ENCODE results near the gene NLGN2. TPM values are rescaled to one million over a fixed set of nuclear protein-coding genes. Genes with fewer than 3 reads are reported as not detected.

Gene NLGN2
- total RNA-seq, 1 experiment from 2014 or later = 70.2 TPM

DNA sequence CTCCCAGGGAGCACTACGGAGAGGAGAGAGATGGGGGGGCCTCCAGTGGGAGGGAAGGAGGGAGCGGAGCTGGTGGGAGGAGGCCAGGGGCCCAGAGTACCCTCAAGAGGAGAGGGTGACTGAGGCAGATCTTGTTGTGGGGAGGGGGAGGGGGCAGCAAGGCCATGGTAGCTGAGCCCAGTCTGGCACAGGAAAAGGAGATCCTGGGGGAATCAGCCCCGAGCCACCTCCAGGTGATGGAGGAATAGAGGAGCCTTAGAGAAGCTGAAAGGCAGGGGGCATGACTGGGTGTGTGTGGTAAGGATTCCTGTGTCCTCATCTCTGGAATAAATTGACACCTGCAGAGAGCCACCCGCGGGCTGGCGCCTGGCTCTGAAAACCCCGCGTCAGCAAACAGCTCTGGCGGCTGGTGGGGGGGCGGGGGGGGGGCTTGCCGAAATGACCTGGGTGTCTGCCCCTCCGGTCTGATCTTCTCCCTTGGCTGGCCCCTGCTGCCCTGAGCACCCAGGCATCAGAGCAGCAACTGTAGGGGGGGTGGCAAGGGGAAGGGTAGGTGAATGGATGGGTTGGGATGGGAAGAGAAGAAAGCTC lies 1.3 kb upstream of the NLGN2 start:
- Histone ChIP-seq H2BK12ac (ENCODE audit: insufficient read length, low read depth, low read length) (no peak overlapping the region), H3K4me1 (ENCODE audit: insufficient read depth, low read length) (no peaks in the 10 kb centered on the region; the same call in 1 of the 2 replicates), H4K8ac (replicated peaks; ENCODE audit: insufficient read length, low read depth, low read length) (no peak overlapping the region), H3K4me2 (ENCODE audit: insufficient read depth, insufficient read length, low read length) (peak overlapping the region; percentile 78), H3K9me3 (ENCODE audit: control insufficient read depth, low read depth, low read length) (no peaks in the 10 kb centered on the region), H3K9ac (ENCODE audit: extremely low read depth, insufficient read length, low read length) (no peak overlapping the region), H2BK120ac (ENCODE audit: low read depth, low read length, poor library complexity, severe bottlenecking) (no peak overlapping the region), H2BK5ac (ENCODE audit: insufficient read length, low read length) (no peak overlapping the region), H4K20me1 (ENCODE audit: control insufficient read depth, insufficient read depth, insufficient read length) (no peaks in the 10 kb centered on the region), H3K18ac (ENCODE audit: insufficient read length, low read depth, low read length) (no peak overlapping the region), H3K23me2 (ENCODE audit: insufficient read length, low read depth, low read length, poor library complexity, severe bottlenecking) (peaks cover 5% of the 10 kb centered on the region), H2AFZ (ENCODE audit: low read length) (no peak overlapping the region), H2BK15ac (ENCODE audit: low read depth, low read length) (no peak overlapping the region), H3K56ac (ENCODE audit: insufficient read length, low read depth, low read length) (no peak overlapping the region), H3K27me3 (ENCODE audit: insufficient read depth, low read length) (no peaks in the 10 kb centered on the region), H3K23ac (ENCODE audit: insufficient read length, low read depth, low read length) (no peak overlapping the region), H2AK5ac (ENCODE audit: insufficient read length, low read length) (no peak overlapping the region), H4K91ac (ENCODE audit: insufficient read length, low read depth, low read length) (no peak overlapping the region), H3K4ac (ENCODE audit: low read depth, low read length) (no peak overlapping the region), H3K79me2 (ENCODE audit: insufficient read depth, low read length) (no peaks in the 10 kb centered on the region), H3K79me1 (ENCODE audit: insufficient read depth, low read depth, low read length, poor library complexity, severe bottlenecking) (no peaks in the 10 kb centered on the region), H4K5ac (ENCODE audit: insufficient read length, low read depth, low read length) (no peak overlapping the region), H3K14ac (ENCODE audit: insufficient read depth, low read length) (no peak overlapping the region), H3T11ph (ENCODE audit: low read length) (no peak overlapping the region), H2BK20ac (ENCODE audit: low read depth, low read length, poor library complexity, severe bottlenecking) (no peak overlapping the region), H3K27ac (ENCODE audit: insufficient read length, low read depth, low read length) (no peak overlapping the region)
- DNase-seq = no peak
- H3K27me3 Mint-ChIP-seq (ENCODE audit: low read depth) = no peaks in the 10 kb centered on the region
- TF ChIP-seq, protein P1, sequence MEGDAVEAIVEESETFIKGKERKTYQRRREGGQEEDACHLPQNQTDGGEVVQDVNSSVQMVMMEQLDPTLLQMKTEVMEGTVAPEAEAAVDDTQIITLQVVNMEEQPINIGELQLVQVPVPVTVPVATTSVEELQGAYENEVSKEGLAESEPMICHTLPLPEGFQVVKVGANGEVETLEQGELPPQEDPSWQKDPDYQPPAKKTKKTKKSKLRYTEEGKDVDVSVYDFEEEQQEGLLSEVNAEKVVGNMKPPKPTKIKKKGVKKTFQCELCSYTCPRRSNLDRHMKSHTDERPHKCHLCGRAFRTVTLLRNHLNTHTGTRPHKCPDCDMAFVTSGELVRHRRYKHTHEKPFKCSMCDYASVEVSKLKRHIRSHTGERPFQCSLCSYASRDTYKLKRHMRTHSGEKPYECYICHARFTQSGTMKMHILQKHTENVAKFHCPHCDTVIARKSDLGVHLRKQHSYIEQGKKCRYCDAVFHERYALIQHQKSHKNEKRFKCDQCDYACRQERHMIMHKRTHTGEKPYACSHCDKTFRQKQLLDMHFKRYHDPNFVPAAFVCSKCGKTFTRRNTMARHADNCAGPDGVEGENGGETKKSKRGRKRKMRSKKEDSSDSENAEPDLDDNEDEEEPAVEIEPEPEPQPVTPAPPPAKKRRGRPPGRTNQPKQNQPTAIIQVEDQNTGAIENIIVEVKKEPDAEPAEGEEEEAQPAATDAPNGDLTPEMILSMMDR (conservative IDR thresholded peaks at IDR 0.05) = no peak
- peaks cover 26 to 34% of the 10 kb centered on the region in 2 experiments for H3K4me1 Mint-ChIP-seq
- no peak overlapping the region; a peak in 1 of 7 replicates for H3K27ac Mint-ChIP-seq
- WGBS (ENCODE audit: extremely low coverage, insufficient read length, low lambda C conversion rate) = no CpG with 5 or more reads among the region's 12 CpGs
- peak overlapping the region; percentile 76 to 96 for H3K4me3 Mint-ChIP-seq
- peaks cover 19 to 31% (median 27%) of the 10 kb centered on the region in 3 experiments for H3K36me3 Mint-ChIP-seq (ENCODE audit: insufficient read depth in 1 of 3, low read depth in 3 of 3)
- peaks cover 0 to 2% of the 10 kb centered on the region in 2 experiments; a peak in 1 of 5 replicates for H3K9me3 Mint-ChIP-seq
